H1 (cell line): ENCODE data around the gene AK5. TPM values are rescaled to one million over a fixed set of nuclear protein-coding genes. Genes with fewer than 3 reads are reported as not detected.

ENCODE experiments used
- CTCF ChIA-PET: fragments of 300-600 bp; sonication (Branson Sonifier 250); formaldehyde crosslinking; loops from one replicate; lab custom pipeline; 2021; ENCODE audit not compliant: partially characterized antibody; lab: Charles Lee
- POLR2A ChIA-PET: fragments of 300-600 bp; sonication (Branson Sonifier 250); formaldehyde crosslinking; loops from one replicate; lab custom pipeline; 2021; ENCODE audit warnings: inconsistent platforms; ENCODE audit not compliant: partially characterized antibody; lab: Charles Lee
- DNase-seq, 2 experiments: peaks; one replicate each; pipeline versions ENCODE4 v3.0.0 to v3.0.0-alpha.2; 2010 to 2022; ENCODE audit warnings: low spot score in 2 of 2, low read depth in 1 of 2, mixed read lengths in 1 of 2
- FAIRE-seq: peaks from 2 replicates; lab custom pipeline; 2011; peaks lifted over from hg19 to GRCh38; lab: Jason Lieb, UNC
- H2AFZ ChIP-seq: 2 replicates; pipeline ENCODE4 v1.8.1; 2012; ENCODE audit warnings: low read length, inconsistent platforms
- H2AK5ac ChIP-seq: 2 replicates; pipeline ENCODE4 v1.6.1; 2013; ENCODE audit warnings: low read depth, low read length
- H2BK120ac ChIP-seq: replicated peaks from 2 replicates; pipeline ENCODE3; 2013; ENCODE audit warnings: low read depth, low read length, inconsistent platforms
- H2BK12ac ChIP-seq: 2 replicates; pipeline ENCODE4 v1.6.1; 2013; ENCODE audit warnings: low read depth, low read length
- H2BK15ac ChIP-seq: 2 replicates; pipeline ENCODE4 v1.6.1; 2013; ENCODE audit warnings: low read length
- H2BK20ac ChIP-seq: 2 replicates; pipeline ENCODE4 v1.6.1; 2013; ENCODE audit warnings: low read length
- H2BK5ac ChIP-seq: 2 replicates; pipeline ENCODE4 v1.6.1; 2013; ENCODE audit warnings: low read depth, low read length
- H3K14ac ChIP-seq: 2 replicates; pipeline ENCODE4 v1.6.1; 2013; ENCODE audit warnings: inconsistent platforms; ENCODE audit not compliant: insufficient read length
- H3K18ac ChIP-seq: 2 replicates; pipeline ENCODE4 v1.6.1; 2013; ENCODE audit warnings: low read length; ENCODE audit errors: extremely low read depth
- H3K23ac ChIP-seq: 2 replicates; pipeline ENCODE4 v1.6.1; 2013; ENCODE audit warnings: inconsistent platforms; ENCODE audit not compliant: insufficient read length
- H3K23me2 ChIP-seq: 2 replicates; pipeline ENCODE4 v1.6.1; 2013; ENCODE audit warnings: low read depth, low read length
- H3K27ac ChIP-seq: 2 replicates; pipeline ENCODE4 v1.6.1; 2011; ENCODE audit warnings: low read depth, low read length, inconsistent platforms
- H3K27me3 ChIP-seq, 4 experiments: replicated peaks in 1 of 4; 1 replicate in 1 of 4; 2 replicates in 3 of 4; pipeline versions ENCODE4 v1.6.1 to v1.8.1; 2011 to 2013; ENCODE audit warnings: low read length in 3 of 4, mild to moderate bottlenecking in 3 of 4, inconsistent platforms in 2 of 4, mixed read lengths in 2 of 4, moderate library complexity in 1 of 4; ENCODE audit not compliant: control insufficient read depth in 3 of 4, insufficient read depth in 3 of 4; ENCODE audit errors: extremely low read depth in 1 of 4
- H3K36me3 ChIP-seq, 4 experiments: 2 replicates each; pipeline versions ENCODE4 v1.6.1 to v1.8.1; 2011 to 2013; ENCODE audit warnings: mild to moderate bottlenecking in 4 of 4, low read length in 3 of 4, moderate library complexity in 2 of 4, control low read depth in 1 of 4, inconsistent platforms in 1 of 4; ENCODE audit not compliant: insufficient read depth in 4 of 4, control insufficient read depth in 2 of 4
- H3K4ac ChIP-seq: replicated peaks from 2 replicates; pipeline ENCODE3; 2013; ENCODE audit warnings: low read length, low read depth, mixed read lengths, inconsistent platforms; ENCODE audit not compliant: insufficient read length
- H3K4me1 ChIP-seq, 4 experiments: replicated peaks in 1 of 4; 1 replicate in 1 of 4; 2 replicates in 3 of 4; pipeline versions ENCODE4 v1.6.1 to v1.8.1; 2011 to 2013; ENCODE audit warnings: low read length in 3 of 4, inconsistent platforms in 2 of 4, mixed read lengths in 1 of 4; ENCODE audit not compliant: insufficient read depth in 4 of 4, control insufficient read depth in 3 of 4
- H3K4me2 ChIP-seq, 2 experiments: 2 replicates each; pipeline versions ENCODE4 v1.6.1 to v1.8.1; 2011 to 2013; ENCODE audit warnings: low read depth in 2 of 2, low read length in 2 of 2, control low read depth in 1 of 2, inconsistent platforms in 1 of 2, mild to moderate bottlenecking in 1 of 2; ENCODE audit not compliant: insufficient read depth in 1 of 2
- H3K4me3 ChIP-seq, 4 experiments: fragments of 200-600, 300-600 bp in 1 of 4; sonication (generic), shearing (Covaris generic), sonication (Bioruptor Twin) in 1 of 4; 2 replicates each; pipeline versions ENCODE4 v1.5.1 to v1.8.1; 2011 to 2016; ENCODE audit warnings: low read length in 4 of 4, low read depth in 3 of 4, control low read depth in 2 of 4, inconsistent platforms in 2 of 4, mild to moderate bottlenecking in 2 of 4, mixed read lengths in 1 of 4, moderate library complexity in 1 of 4; ENCODE audit not compliant: insufficient read depth in 2 of 4; ENCODE audit errors: extremely low read depth in 1 of 4
- H3K56ac ChIP-seq: replicated peaks from 2 replicates; pipeline ENCODE3; 2013; ENCODE audit warnings: low read depth, mild to moderate bottlenecking, mixed read lengths, low read length, inconsistent platforms; ENCODE audit not compliant: insufficient read length
- H3K79me1 ChIP-seq: 2 replicates; pipeline ENCODE4 v1.6.1; 2013; ENCODE audit warnings: low read depth, low read length, control low read depth
- H3K79me2 ChIP-seq, 2 experiments: 2 replicates each; pipeline versions ENCODE4 v1.6.1 to v1.8.1; 2012 to 2013; ENCODE audit warnings: low read length in 2 of 2, mild to moderate bottlenecking in 2 of 2, inconsistent platforms in 1 of 2; ENCODE audit not compliant: insufficient read depth in 2 of 2, control insufficient read depth in 1 of 2
- H3K9ac ChIP-seq, 4 experiments: replicated peaks in 1 of 4; 1 replicate in 1 of 4; 2 replicates in 3 of 4; pipeline versions ENCODE4 v1.6.1 to v1.8.1; 2011 to 2013; ENCODE audit warnings: low read depth in 3 of 4, low read length in 3 of 4, control low read depth in 2 of 4, mild to moderate bottlenecking in 2 of 4, moderate library complexity in 2 of 4, inconsistent platforms in 1 of 4; ENCODE audit errors: extremely low read depth in 1 of 4
- H3K9me3 ChIP-seq, 2 experiments: 2 replicates each; pipeline versions ENCODE4 v1.6.1 to v1.8.1; 2012 to 2013; ENCODE audit warnings: mild to moderate bottlenecking in 2 of 2, moderate library complexity in 2 of 2, control low read depth in 1 of 2, inconsistent platforms in 1 of 2, low read depth in 1 of 2, low read length in 1 of 2, mixed read lengths in 1 of 2; ENCODE audit not compliant: insufficient read depth in 2 of 2
- H4K20me1 ChIP-seq, 2 experiments: replicated peaks in 1 of 2; 2 replicates each; pipeline versions ENCODE3 to v1.8.1; 2011 to 2013; ENCODE audit warnings: inconsistent platforms in 2 of 2, low read length in 2 of 2, mild to moderate bottlenecking in 1 of 2; ENCODE audit not compliant: insufficient read depth in 2 of 2, control insufficient read depth in 1 of 2
- H4K5ac ChIP-seq: 2 replicates; pipeline ENCODE4 v1.6.1; 2013; ENCODE audit warnings: low read length, low read depth, mixed read lengths, inconsistent platforms; ENCODE audit not compliant: insufficient read length
- H4K8ac ChIP-seq: 2 replicates; pipeline ENCODE4 v1.8.0; 2013; ENCODE audit warnings: mild to moderate bottlenecking, moderate library complexity, low read length, inconsistent platforms; ENCODE audit not compliant: insufficient read depth; ENCODE audit errors: extremely low read depth
- H4K91ac ChIP-seq: replicated peaks from 2 replicates; pipeline ENCODE3; 2013; ENCODE audit warnings: low read length, mixed read lengths, inconsistent platforms; ENCODE audit not compliant: insufficient read length
- BACH1 ChIP-seq: IDR thresholded peaks from 2 replicates; pipeline ENCODE4 v1.6.1; 2012; ENCODE audit warnings: low read length, improper control_type of control experiment
- CHD2 ChIP-seq: IDR thresholded peaks from 2 replicates; pipeline ENCODE4 v1.6.1; 2012; ENCODE audit warnings: low read length, improper control_type of control experiment
- EZH2 ChIP-seq: fragments of 200-600 bp; sonication (generic); IDR thresholded peaks from 2 replicates; pipeline ENCODE4 v1.7.1; 2012; ENCODE audit warnings: low read depth, mild to moderate bottlenecking, moderate library complexity, low read length, inconsistent platforms; ENCODE audit not compliant: severe bottlenecking
- POLR2A ChIP-seq, 2 experiments: IDR thresholded peaks; 1 replicate in 1 of 2; 2 replicates in 1 of 2; pipeline ENCODE4 v1.6.1; 2011; ENCODE audit warnings: low read depth in 2 of 2, low read length in 2 of 2, mild to moderate bottlenecking in 2 of 2; ENCODE audit errors: control extremely low read depth in 1 of 2
- POU5F1 ChIP-seq: IDR thresholded peaks from 2 replicates; pipeline ENCODE4 v1.6.1; 2011; ENCODE audit warnings: low read depth, mild to moderate bottlenecking, low read length, moderate library complexity
- RFX5 ChIP-seq: IDR thresholded peaks from 2 replicates; pipeline ENCODE4 v1.6.1; 2011; ENCODE audit warnings: low read depth, low read length, improper control_type of control experiment, borderline replicate concordance
- RXRA ChIP-seq: IDR thresholded peaks from 2 replicates; pipeline ENCODE4 v1.6.1; 2011; ENCODE audit warnings: low read depth, mild to moderate bottlenecking, low read length, moderate library complexity; ENCODE audit not compliant: insufficient read depth
- SP1 ChIP-seq: IDR thresholded peaks from 2 replicates; pipeline ENCODE4 v1.6.1; 2011; ENCODE audit warnings: low read depth, low read length
- SP4 ChIP-seq: IDR thresholded peaks from 2 replicates; pipeline ENCODE4 v1.6.1; 2012; ENCODE audit warnings: low read length, inconsistent platforms
- TAF7 ChIP-seq: optimal IDR thresholded peaks from 2 replicates; pipeline ENCODE3; 2011; ENCODE audit warnings: low read depth, mild to moderate bottlenecking, inconsistent platforms, low read length, moderate library complexity, borderline replicate concordance
- WGBS, 2 experiments: shearing (Covaris generic) in 1 of 2; methylation state at CpG; one replicate each; pipeline versions ENCODE4 v1.1.6 to v1.1.7; 2013 to 2015; ENCODE audit warnings: low lambda C conversion rate in 2 of 2, mixed read lengths in 2 of 2, inconsistent platforms in 1 of 2, low coverage in 1 of 2, missing lambda C conversion rate in 1 of 2; ENCODE audit not compliant: insufficient replicate concordance in 2 of 2, insufficient coverage in 1 of 2, insufficient read length in 1 of 2; ENCODE audit errors: extremely low coverage in 1 of 2, missing lambda C conversion rate in 1 of 2; 5-methylcytosine and 5-hydroxymethylcytosine counted together
- polyA plus RNA-seq, 7 experiments: library from polyadenylated mRNA; depleted of rRNA in 3 of 7; stranded (reverse) in 5 of 7; unstranded in 2 of 7; fragments of >200 nt in 5 of 7; fragments of 200-250 nt in 2 of 7; gene quantifications; 1 replicate in 5 of 7; 2 replicates in 1 of 7; 4 replicates in 1 of 7; pipeline versions ENCODE4 v1.2.1 to v1.2.3, GENCODE V29; 2011 to 2013; ENCODE audit warnings: missing spikeins in 2 of 7, mixed read lengths in 2 of 7
- total RNA-seq: library from RNA; stranded (reverse); fragmentation: NEBNext Ultra II Directional; extraction: Animal tissue kit (Norgen Biotek cat#: 25700); gene quantifications from 2 replicates; pipeline ENCODE4 v1.2.1, GENCODE V29; 2021

The AK5 gene
- total and polyA plus RNA-seq, 2 of the 8 experiments (the other 6 are each of a cell fraction or from before 2014, with no cell fraction given) = 2.0 to 7.1 TPM

DNA sequence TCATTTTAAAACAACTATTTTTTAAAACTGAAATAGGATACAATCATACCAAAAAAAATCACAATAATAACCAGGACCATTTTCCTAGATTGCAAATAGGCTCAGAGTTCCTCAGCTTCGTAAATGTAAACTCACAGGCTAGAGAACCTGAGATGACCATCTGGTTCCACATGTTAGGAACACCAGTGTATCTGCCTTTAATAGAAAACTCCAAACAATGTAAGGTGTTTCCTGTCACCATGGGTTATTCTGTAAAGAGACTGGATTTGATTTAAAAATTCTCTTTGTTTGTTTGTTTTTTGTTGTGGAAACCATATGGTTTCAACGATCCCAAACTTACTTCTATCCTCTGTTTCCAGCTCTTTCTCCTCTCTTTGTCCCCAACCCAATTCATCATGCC is 203.1 kb downstream of the AK5 start:
- H3K4me2 ChIP-seq = no peak overlapping the region

More for the DNA sequence above, 203.1 kb downstream of the AK5 start:
- Histone ChIP-seq H3K4me1 (peaks cover 0 to 3% (median 0%) of the 10 kb centered on the region in 4 experiments; a peak in 3 of 7 replicates), H2BK5ac (no peak overlapping the region), H3K27me3 (no peaks in the 10 kb centered on the region), H3K56ac (no peak overlapping the region), H2AFZ (no peak overlapping the region), H3K4ac (no peak overlapping the region), H4K91ac (no peak overlapping the region), H3K23ac (no peak overlapping the region), H2BK20ac (no peak overlapping the region), H4K20me1 (no peaks in the 10 kb centered on the region), H3K9ac (no peak overlapping the region), H3K9me3 (no peaks in the 10 kb centered on the region), H3K36me3 (no peaks in the 10 kb centered on the region), H3K79me1 (no peaks in the 10 kb centered on the region; the same call in 1 of the 2 replicates), H3K27ac (no peak overlapping the region), H4K8ac (no peak overlapping the region), H2BK15ac (no peak overlapping the region), H3K23me2 (no peaks in the 10 kb centered on the region), H3K18ac (no peak overlapping the region), H3K79me2 (no peaks in the 10 kb centered on the region), H2BK12ac (no peak overlapping the region), H2BK120ac (no peak overlapping the region), H2AK5ac (no peak overlapping the region), H3K4me3 (no peak overlapping the region), H3K14ac (no peak overlapping the region), H4K5ac (no peak overlapping the region)
- no peak for DNase-seq
- TF ChIP-seq SP4 (no peak), RXRA (no peak), BACH1 (no peak), EZH2 (no peak), SP1 (no peak), TAF7 (no peak), RFX5 (no peak), CHD2 (no peak), POU5F1 (no peak), POLR2A (IDR thresholded peaks at IDR 0.05; ENCODE audit: control extremely low read depth in 1 of 2, low read depth in 2 of 2, low read length in 2 of 2) (no peak)
- CTCF ChIA-PET = no interaction called here
- POLR2A ChIA-PET = no interaction called here
- no peak for FAIRE-seq
- WGBS, 2 experiments = 90% methylated on average over 2 of the region's 2 CpGs; no CpG with 5 or more reads in 1 of the 2 experiments
